GM12878 (cell line): ENCODE results near the gene RAB26. TPM values are rescaled to one million over a fixed set of nuclear protein-coding genes. Genes with fewer than 3 reads are reported as not detected.

ENCODE experiments used
- ATAC-seq: fragments of 200-7000 bp; cut with Tn5 transposase; 3 replicates; pipeline ENCODE4 v1.9.1; 2020; ENCODE audit warnings: mild to moderate bottlenecking, moderate library complexity
- BruUV-seq: library from RNA; stranded (reverse); fragments of 400-500 nt; replicated peaks from 2 replicates; lab custom pipeline; 2021; lab: Mats Ljungman, UMichigan
- CTCF ChIA-PET: fragments of 300-600 bp; sonication (Branson Sonifier 250); formaldehyde crosslinking; extraction: SDS; loops from one replicate; lab custom pipeline; 2021; ENCODE audit warnings: inconsistent platforms; lab: Yijun Ruan, JAX
- POLR2A ChIA-PET: fragments of 350-600 bp; formaldehyde crosslinking; extraction: SDS; loops from one replicate; lab custom pipeline; 2021; ENCODE audit warnings: inconsistent platforms; lab: Charles Lee
- RAD21 ChIA-PET: fragments of 300-600 bp; sonication (Branson Sonifier 250); formaldehyde crosslinking; loops from one replicate; lab custom pipeline; 2023; ENCODE audit warnings: antibody characterized with exemption; ENCODE audit not compliant: unreplicated experiment; lab: Charles Lee
- SMC1A ChIA-PET: fragments of 300-600 bp; sonication (Branson Sonifier 250); formaldehyde crosslinking; loops from one replicate; lab custom pipeline; 2023; ENCODE audit not compliant: unreplicated experiment, uncharacterized antibody; lab: Charles Lee
- DNase-seq: peaks from one replicate; pipeline ENCODE4 v3.0.0-alpha.2; 2011; ENCODE audit warnings: low read depth, low spot score
- FAIRE-seq: peaks from 3 replicates; lab custom pipeline; 2011; peaks lifted over from hg19 to GRCh38; lab: Jason Lieb, UNC
- H2AFZ ChIP-seq: 2 replicates; pipeline ENCODE4 v1.6.0; 2011; ENCODE audit warnings: low read depth, low read length, control low read depth; ENCODE audit not compliant: control insufficient read depth
- H3K27ac ChIP-seq: 2 replicates; pipeline ENCODE4 v1.5.1; 2011; ENCODE audit warnings: control low read depth; ENCODE audit not compliant: control insufficient read depth, insufficient read depth
- H3K27me3 ChIP-seq, 2 experiments: replicated peaks in 1 of 2; 2 replicates each; pipeline versions ENCODE4 v1.6.0 to v1.6.1; 2011; ENCODE audit warnings: low read length in 1 of 2; ENCODE audit not compliant: control insufficient read depth in 2 of 2, insufficient read depth in 2 of 2
- H3K36me3 ChIP-seq, 2 experiments: 2 replicates each; pipeline ENCODE4 v1.5.1; 2011; ENCODE audit warnings: low read length in 1 of 2; ENCODE audit not compliant: control insufficient read depth in 2 of 2, insufficient read depth in 2 of 2
- H3K4me1 ChIP-seq: 2 replicates; pipeline ENCODE4 v1.6.1; 2011; ENCODE audit warnings: mild to moderate bottlenecking, low read length, moderate library complexity, mixed read lengths; ENCODE audit not compliant: control insufficient read depth, insufficient read depth
- H3K4me2 ChIP-seq: 2 replicates; pipeline ENCODE4 v1.6.0; 2011; ENCODE audit warnings: control low read depth; ENCODE audit not compliant: control insufficient read depth, insufficient read depth
- H3K4me3 ChIP-seq: fragments of 200-600 bp; sonication (generic); 2 replicates; pipeline ENCODE4 v1.5.1; 2016
- H3K79me2 ChIP-seq: 2 replicates; pipeline ENCODE4 v1.6.0; 2011; ENCODE audit warnings: low read length; ENCODE audit not compliant: control insufficient read depth, insufficient read depth
- H3K9ac ChIP-seq: 2 replicates; pipeline ENCODE4 v1.8.0; 2011; ENCODE audit warnings: low read length, control low read depth, mixed read lengths; ENCODE audit not compliant: control insufficient read depth, insufficient read depth
- H3K9me3 ChIP-seq: replicated peaks from 3 replicates; pipeline ENCODE4 v1.5.1; 2011; ENCODE audit warnings: mild to moderate bottlenecking, low read length; ENCODE audit not compliant: control insufficient read depth, insufficient read depth
- H4K20me1 ChIP-seq: 2 replicates; pipeline ENCODE4 v1.6.0; 2011; ENCODE audit not compliant: control insufficient read depth, insufficient read depth
- ATF7 ChIP-seq: fragments of 450-650 bp; IDR thresholded peaks from 2 replicates; pipeline ENCODE4 v1.6.1; 2016; ENCODE audit warnings: low read depth, mild to moderate bottlenecking
- IRF4 ChIP-seq: IDR thresholded peaks from 2 replicates; pipeline ENCODE4 v1.6.1; 2011; ENCODE audit warnings: low read depth, low read length
- NFYA ChIP-seq: IDR thresholded peaks from 2 replicates; pipeline ENCODE4 v1.6.1; 2011; ENCODE audit warnings: low read depth, mild to moderate bottlenecking, low read length, improper control_type of control experiment, borderline replicate concordance
- POLR2AphosphoS5 ChIP-seq: IDR thresholded peaks from 2 replicates; pipeline ENCODE4 v1.6.1; 2011; ENCODE audit warnings: mild to moderate bottlenecking, low read length, inconsistent platforms
- RB1 ChIP-seq: fragments of 450-650 bp; formaldehyde crosslinking; IDR thresholded peaks from 2 replicates; pipeline ENCODE4 v1.6.1; 2017; ENCODE audit warnings: mild to moderate bottlenecking, borderline replicate concordance
- SUZ12 ChIP-seq: fragments of 200-600 bp; sonication (generic); IDR thresholded peaks from one replicate; pipeline ENCODE4 v1.6.1; 2018; ENCODE audit warnings: antibody characterized with exemption, mild to moderate bottlenecking; ENCODE audit not compliant: unreplicated experiment
- YY1 ChIP-seq: IDR thresholded peaks from 2 replicates; pipeline ENCODE4 v1.6.1; 2011; ENCODE audit warnings: low read depth, mild to moderate bottlenecking, low read length
- WGBS: methylation state at CpG from one replicate; pipeline ENCODE4 v1.1.6; 2016; ENCODE audit warnings: low lambda C conversion rate; ENCODE audit not compliant: insufficient replicate concordance, insufficient coverage; ENCODE audit errors: missing lambda C conversion rate; 5-methylcytosine and 5-hydroxymethylcytosine counted together
- in situ Hi-C: fragments of 300-500 bp; cut with MboI; formaldehyde crosslinking; loops from 9 replicates; pipeline ENCODE4 v1.14.3; 2018; ENCODE audit warnings: mixed read lengths
- intact Hi-C: fragments of 100-400 bp; cut with micrococcal nuclease; formaldehyde crosslinking; loops from one replicate; pipeline ENCODE4 v1.14.2; 2022; ENCODE audit not compliant: unreplicated experiment
- polyA plus RNA-seq, 11 experiments: library from polyadenylated mRNA; depleted of rRNA in 4 of 11; unstranded in 6 of 11; stranded (reverse) in 5 of 11; fragments of >200 nt; fragmentation: Nextera tagmentation in 4 of 11; fragmentation: Illumina TruSeq in 1 of 11; extraction: Ambion mirVana in 4 of 11; extraction: Trizol in 1 of 11; gene quantifications; 1 replicate in 1 of 11; 2 replicates in 10 of 11; pipeline versions ENCODE4 v1.2.1 to v1.2.3, GENCODE V29; 2011 to 2016; ENCODE audit warnings: inconsistent platforms in 2 of 11, missing spikeins in 2 of 11, low read depth in 1 of 11
- total RNA-seq, 4 experiments: library from RNA; depleted of rRNA in 3 of 4; stranded (reverse); fragments of >200 nt in 3 of 4; fragmentation: Illumina TruSeq in 1 of 4; extraction: Trizol in 1 of 4; gene quantifications; 2 replicates each; pipeline versions ENCODE4 v1.2.1 to v1.2.3, GENCODE V29; 2013 to 2021
- TF ChIP-seq, protein P1 (sequence below): fragments of 450-650 bp; IDR thresholded peaks from 2 replicates; pipeline ENCODE4 v1.6.1; 2018; ENCODE audit warnings: mild to moderate bottlenecking, low read depth, moderate library complexity; ENCODE audit not compliant: partially characterized antibody

Gene RAB26
- total and polyA plus RNA-seq, 10 of the 15 experiments (the other 5 are each of a cell fraction or from before 2014, with no cell fraction given): 0.13 to 4.5 (median 0.33) TPM; not detected in 1

DNA sequence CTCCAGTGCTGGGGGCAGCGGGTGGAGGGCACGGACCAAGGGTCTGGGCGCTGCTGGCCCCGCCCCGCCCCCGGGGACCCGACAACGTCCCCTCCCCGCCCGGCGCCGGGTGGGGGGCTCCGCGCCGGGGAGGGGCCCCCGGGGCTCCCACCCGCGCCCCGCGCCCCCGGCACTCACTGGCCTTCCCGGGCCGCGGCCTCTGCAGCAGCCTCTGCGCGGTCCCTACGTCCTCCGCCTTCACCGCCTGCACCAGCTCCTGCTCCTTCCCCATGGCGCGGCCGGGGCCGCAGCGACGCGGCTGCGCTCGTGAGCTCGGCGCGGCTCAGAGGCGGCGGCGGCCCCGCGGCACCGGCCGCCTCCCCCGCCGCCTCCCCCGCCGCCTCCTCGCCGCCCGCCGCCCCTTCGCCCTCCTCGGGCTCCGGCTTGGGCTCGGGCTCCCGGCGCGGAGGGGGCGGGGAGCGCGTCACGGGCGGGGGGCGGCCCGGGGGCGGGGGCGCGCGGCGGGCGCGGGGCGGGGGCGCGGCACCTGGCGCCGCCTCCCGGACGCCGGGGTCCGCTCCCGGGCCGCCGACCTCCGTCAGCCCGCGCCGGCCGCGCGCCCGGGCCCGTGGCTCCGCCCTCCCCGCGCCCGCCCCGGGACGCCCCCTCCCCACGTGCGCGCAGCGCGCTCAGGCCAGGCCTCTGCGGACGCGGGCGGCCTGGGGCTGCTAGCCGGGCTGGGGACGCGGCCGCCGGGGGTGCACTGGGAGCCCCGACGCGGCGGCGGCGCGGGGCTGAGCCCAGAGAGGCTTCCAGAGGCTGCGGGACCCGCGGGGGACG, 47.9 kb downstream of the RAB26 start, which contains the start of gene CASKIN1:
CASKIN1 (minus strand) TSS at position 444 of the 819 bp plus-strand sequence; CDS start at position 271, 173 bp downstream.
- peaks cover 12 to 15% of the 10 kb centered on the region in 2 experiments for H3K27me3 ChIP-seq
- FAIRE-seq: no peak
- H3K9ac ChIP-seq: no peak within 1 kb of the TSS
- ChIA-PET CTCF (interaction anchor here (0.9 to 2.0 kb wide), 2 partner anchors 55 to 56 kb away, joined by 3 to 9 read pairs; partner anchors contain the start of gene ECI1), SMC1A (no interaction called here), POLR2A (interaction anchor here (0.6 kb wide), 1 partner anchor 8 kb away, joined by 3 read pairs; no protein-coding TSS in a partner anchor), RAD21 (no interaction called here)
- no peaks in the 10 kb centered on the region for H3K36me3 ChIP-seq
- ATAC-seq: no peak
- intact Hi-C loops (no loop called here), in situ Hi-C loops (no loop called here)
- BruUV-seq: no TSS peak
- H4K20me1 ChIP-seq: no peaks in the 10 kb centered on the region
- H3K4me3 ChIP-seq: no peak within 1 kb of the TSS
- no peak within 1 kb of the TSS for H2AFZ ChIP-seq
- WGBS: 5% methylated on average over 41 of the region's 129 CpGs
- DNase-seq: no peak
- no peaks in the 10 kb centered on the region for H3K79me2 ChIP-seq
- peak within 1 kb of the TSS; percentile 33; the same call in 1 of the 2 replicates for H3K4me2 ChIP-seq
- H3K4me1 ChIP-seq: no peaks in the 10 kb centered on the region; the same call in 1 of the 2 replicates
- H3K27ac ChIP-seq: no peak within 1 kb of the TSS
- TF ChIP-seq YY1 (no peak), ATF7 (no peak), POLR2AphosphoS5 (no peak), IRF4 (no peak), NFYA (no peak), SUZ12 (peak; percentile 35), RB1 (no peak)
- TF ChIP-seq, protein P1, sequence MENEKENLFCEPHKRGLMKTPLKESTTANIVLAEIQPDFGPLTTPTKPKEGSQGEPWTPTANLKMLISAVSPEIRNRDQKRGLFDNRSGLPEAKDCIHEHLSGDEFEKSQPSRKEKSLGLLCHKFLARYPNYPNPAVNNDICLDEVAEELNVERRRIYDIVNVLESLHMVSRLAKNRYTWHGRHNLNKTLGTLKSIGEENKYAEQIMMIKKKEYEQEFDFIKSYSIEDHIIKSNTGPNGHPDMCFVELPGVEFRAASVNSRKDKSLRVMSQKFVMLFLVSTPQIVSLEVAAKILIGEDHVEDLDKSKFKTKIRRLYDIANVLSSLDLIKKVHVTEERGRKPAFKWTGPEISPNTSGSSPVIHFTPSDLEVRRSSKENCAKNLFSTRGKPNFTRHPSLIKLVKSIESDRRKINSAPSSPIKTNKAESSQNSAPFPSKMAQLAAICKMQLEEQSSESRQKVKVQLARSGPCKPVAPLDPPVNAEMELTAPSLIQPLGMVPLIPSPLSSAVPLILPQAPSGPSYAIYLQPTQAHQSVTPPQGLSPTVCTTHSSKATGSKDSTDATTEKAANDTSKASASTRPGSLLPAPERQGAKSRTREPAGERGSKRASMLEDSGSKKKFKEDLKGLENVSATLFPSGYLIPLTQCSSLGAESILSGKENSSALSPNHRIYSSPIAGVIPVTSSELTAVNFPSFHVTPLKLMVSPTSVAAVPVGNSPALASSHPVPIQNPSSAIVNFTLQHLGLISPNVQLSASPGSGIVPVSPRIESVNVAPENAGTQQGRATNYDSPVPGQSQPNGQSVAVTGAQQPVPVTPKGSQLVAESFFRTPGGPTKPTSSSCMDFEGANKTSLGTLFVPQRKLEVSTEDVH: no peak
- H3K9me3 ChIP-seq: no peaks in the 10 kb centered on the region
